Measurements from ENCODE around the gene GFAP.

Gene GFAP

GRCh38 chr17:44863061-44863918, 52.0 kb downstream of the GFAP start:
- no peak for DNase-seq (ENCODE audit: low spot score)

- no peak for DNase-seq (ENCODE audit: low spot score)
Measured at GRCh38 chr17:44862278-44862914, 52.9 kb downstream of the GFAP start.

GRCh38 chr17:44859701-44860100, 55.6 kb downstream of the GFAP start:
- no peak for DNase-seq (ENCODE audit: low spot score)

- DNase-seq (ENCODE audit: low spot score): no peak
Measured at GRCh38 chr17:44854192-44854591, 61.1 kb downstream of the GFAP start.

Data from cerebellar cortex (tissue), 1 donor.